Hepatocyte (in vitro differentiated cells): ENCODE results near the gene DCST2.

Experiments
- EZH2 ChIP-seq: fragments of 200-600 bp; sonication (generic); IDR thresholded peaks from 2 replicates; pipeline ENCODE4 v1.6.1; 2016; ENCODE audit warnings: antibody characterized with exemption, mild to moderate bottlenecking, borderline replicate concordance
- EZH2phosphoT487 ChIP-seq: fragments of 200-600 bp; sonication (generic); IDR thresholded peaks from one replicate; pipeline ENCODE4 v1.6.1; 2018; ENCODE audit warnings: antibody characterized with exemption, mild to moderate bottlenecking, low read depth, moderate library complexity; ENCODE audit not compliant: unreplicated experiment, severe bottlenecking
- TF ChIP-seq, protein P1 (sequence below): fragments of 200-600 bp; sonication (generic); IDR thresholded peaks from 2 replicates; pipeline ENCODE4 v1.5.1; 2016; ENCODE audit warnings: antibody characterized with exemption, mild to moderate bottlenecking; ENCODE audit not compliant: poor library complexity

DNA sequence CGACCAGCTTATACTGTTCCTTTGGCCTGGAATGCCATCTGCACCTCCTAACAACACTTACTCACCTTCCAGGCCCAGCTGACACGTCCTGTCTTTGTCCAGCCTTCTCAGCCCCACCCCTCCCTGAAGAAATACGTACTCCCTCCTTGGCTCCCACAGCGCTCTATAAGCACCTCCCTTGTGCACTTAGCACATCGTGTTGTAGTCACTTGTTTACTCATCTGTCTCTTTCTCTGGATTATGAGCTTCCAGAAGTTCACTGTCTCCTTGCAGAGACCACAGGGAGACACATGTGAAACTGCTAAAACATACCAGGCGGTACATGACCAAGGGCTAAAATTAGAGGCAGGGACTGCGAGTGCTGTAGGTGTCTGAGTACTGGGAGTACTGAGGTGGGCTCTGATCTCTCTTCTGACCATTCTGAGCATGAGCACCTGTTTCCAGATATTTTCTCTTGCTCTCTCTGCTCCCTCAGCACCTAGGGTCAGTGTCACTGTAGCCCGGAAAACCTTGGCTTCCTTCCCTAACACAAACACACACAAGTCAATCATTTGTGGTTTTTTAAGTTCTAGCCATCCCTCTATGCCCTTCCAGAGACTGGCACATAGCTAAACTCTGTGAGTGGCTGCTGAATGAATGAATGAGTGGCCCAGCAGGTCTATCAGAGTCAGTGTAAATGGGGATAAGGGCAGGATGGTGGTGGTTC, 5.2 kb upstream of the DCST2 start:
- TF ChIP-seq, protein P1, sequence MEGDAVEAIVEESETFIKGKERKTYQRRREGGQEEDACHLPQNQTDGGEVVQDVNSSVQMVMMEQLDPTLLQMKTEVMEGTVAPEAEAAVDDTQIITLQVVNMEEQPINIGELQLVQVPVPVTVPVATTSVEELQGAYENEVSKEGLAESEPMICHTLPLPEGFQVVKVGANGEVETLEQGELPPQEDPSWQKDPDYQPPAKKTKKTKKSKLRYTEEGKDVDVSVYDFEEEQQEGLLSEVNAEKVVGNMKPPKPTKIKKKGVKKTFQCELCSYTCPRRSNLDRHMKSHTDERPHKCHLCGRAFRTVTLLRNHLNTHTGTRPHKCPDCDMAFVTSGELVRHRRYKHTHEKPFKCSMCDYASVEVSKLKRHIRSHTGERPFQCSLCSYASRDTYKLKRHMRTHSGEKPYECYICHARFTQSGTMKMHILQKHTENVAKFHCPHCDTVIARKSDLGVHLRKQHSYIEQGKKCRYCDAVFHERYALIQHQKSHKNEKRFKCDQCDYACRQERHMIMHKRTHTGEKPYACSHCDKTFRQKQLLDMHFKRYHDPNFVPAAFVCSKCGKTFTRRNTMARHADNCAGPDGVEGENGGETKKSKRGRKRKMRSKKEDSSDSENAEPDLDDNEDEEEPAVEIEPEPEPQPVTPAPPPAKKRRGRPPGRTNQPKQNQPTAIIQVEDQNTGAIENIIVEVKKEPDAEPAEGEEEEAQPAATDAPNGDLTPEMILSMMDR, result no peak
- no peak for TF ChIP-seq EZH2
- no peak for TF ChIP-seq EZH2phosphoT487
